HepG2 (cell line): ENCODE data around the gene SMLR1. TPM values are rescaled to one million over a fixed set of nuclear protein-coding genes. Genes with fewer than 3 reads are reported as not detected.

Experiments used
- CCDC6 ChIP-seq: sonication (generic); formaldehyde crosslinking; IDR thresholded peaks from 2 replicates; pipeline ENCODE4 v1.8.1; 2022; ENCODE audit warnings: mild to moderate bottlenecking, missing genetic modification reagents, moderate library complexity
- DNMT1 ChIP-seq: sonication (generic); formaldehyde crosslinking; IDR thresholded peaks from 2 replicates; pipeline ENCODE4 v1.5.1; 2020; ENCODE audit warnings: mild to moderate bottlenecking, missing genetic modification reagents
- SCMH1 ChIP-seq: sonication (generic); formaldehyde crosslinking; IDR thresholded peaks from 2 replicates; pipeline ENCODE4 v1.9.0; 2021; ENCODE audit warnings: missing genetic modification reagents, mild to moderate bottlenecking, borderline replicate concordance
- SNAI1 ChIP-seq: sonication (generic); formaldehyde crosslinking; IDR thresholded peaks from 2 replicates; pipeline ENCODE4 v1.5.0; 2020; ENCODE audit warnings: mild to moderate bottlenecking, missing genetic modification reagents, borderline replicate concordance
- SRSF1 ChIP-seq: fragments of 200-400 bp; formaldehyde crosslinking; optimal IDR thresholded peaks from 2 replicates; pipeline ENCODE3; 2017; ENCODE audit warnings: mild to moderate bottlenecking, low read depth, low read length, moderate library complexity
- TGIF2 ChIP-seq: IDR thresholded peaks from 2 replicates; pipeline ENCODE4 v1.6.1; 2016; ENCODE audit warnings: control low read depth, missing compliant biosample characterization
- ZNF180 ChIP-seq: sonication (generic); formaldehyde crosslinking; IDR thresholded peaks from 2 replicates; pipeline ENCODE4 v1.4.0; 2020; ENCODE audit warnings: low read depth, missing genetic modification reagents, borderline replicate concordance
- ZNF34 ChIP-seq: sonication (generic); formaldehyde crosslinking; IDR thresholded peaks from 2 replicates; pipeline ENCODE4 v1.4.0; 2020; ENCODE audit warnings: mild to moderate bottlenecking, missing genetic modification reagents, borderline replicate concordance
- ZNF543 ChIP-seq: sonication (generic); formaldehyde crosslinking; IDR thresholded peaks from 2 replicates; pipeline ENCODE4 v1.4.0; 2020; ENCODE audit warnings: mild to moderate bottlenecking, missing genetic modification reagents
- ZNF691 ChIP-seq: sonication (generic); formaldehyde crosslinking; IDR thresholded peaks from 2 replicates; pipeline ENCODE4 v1.4.0; 2020; ENCODE audit warnings: missing genetic modification reagents, low read depth, mild to moderate bottlenecking, borderline replicate concordance
- ZNF766 ChIP-seq: sonication (generic); formaldehyde crosslinking; IDR thresholded peaks from 2 replicates; pipeline ENCODE4 v1.5.0; 2020; ENCODE audit warnings: missing genetic modification reagents, borderline replicate concordance
- ZNF816 ChIP-seq: sonication (generic); formaldehyde crosslinking; IDR thresholded peaks from 2 replicates; pipeline ENCODE4 v1.8.0; 2022; ENCODE audit warnings: missing genetic modification reagents, mild to moderate bottlenecking, borderline replicate concordance
- ZSCAN29 ChIP-seq: sonication (generic); formaldehyde crosslinking; conservative IDR thresholded peaks from 2 replicates; pipeline ENCODE4 v1.4.0; 2020; ENCODE audit warnings: mild to moderate bottlenecking, missing genetic modification reagents
- polyA plus RNA-seq, 8 experiments: library from polyadenylated mRNA; depleted of rRNA in 3 of 8; stranded (reverse) in 7 of 8; unstranded in 1 of 8; fragments of >200 nt; fragmentation: Illumina TruSeq in 4 of 8; extraction: Trizol in 4 of 8; gene quantifications; 2 replicates each; pipeline versions ENCODE4 v1.2.1 to v1.2.3, GENCODE V29; 2011 to 2016; ENCODE audit warnings: low read depth in 4 of 8, missing spikeins in 1 of 8, mixed read lengths in 1 of 8; ENCODE audit not compliant: insufficient read depth in 1 of 8
- total RNA-seq, 5 experiments: library from RNA; depleted of rRNA; stranded (reverse); fragments of >200 nt; fragmentation: Illumina TruSeq; extraction: Trizol; gene quantifications; 2 replicates each; pipeline ENCODE4 v1.2.3, GENCODE V29; 2016; ENCODE audit warnings: low read depth in 1 of 5
- TF ChIP-seq, protein P1 (sequence below), 2 experiments: sonication (generic) in 1 of 2; formaldehyde crosslinking in 1 of 2; IDR thresholded peaks; 2 replicates each; pipeline versions ENCODE4 v1.5.1 to v1.6.1; 2011 to 2020; ENCODE audit warnings: borderline replicate concordance in 1 of 2, low read depth in 1 of 2, low read length in 1 of 2, mild to moderate bottlenecking in 1 of 2, missing genetic modification reagents in 1 of 2, moderate library complexity in 1 of 2
- TF ChIP-seq, protein P2 (sequence below), 2 experiments: fragments of 450-650 bp in 1 of 2; sonication (generic) in 1 of 2; formaldehyde crosslinking in 1 of 2; IDR thresholded peaks; 2 replicates each; pipeline versions ENCODE4 v1.6.1 to v1.8.0; 2016 to 2022; ENCODE audit warnings: antibody characterized with exemption in 1 of 2, mild to moderate bottlenecking in 1 of 2, missing genetic modification reagents in 1 of 2

The SMLR1 gene
- total and polyA plus RNA-seq, 2 of the 13 experiments (the other 11 are each of a cell fraction or from before 2014, with no cell fraction given) = 41.8 to 104 TPM

DNA sequence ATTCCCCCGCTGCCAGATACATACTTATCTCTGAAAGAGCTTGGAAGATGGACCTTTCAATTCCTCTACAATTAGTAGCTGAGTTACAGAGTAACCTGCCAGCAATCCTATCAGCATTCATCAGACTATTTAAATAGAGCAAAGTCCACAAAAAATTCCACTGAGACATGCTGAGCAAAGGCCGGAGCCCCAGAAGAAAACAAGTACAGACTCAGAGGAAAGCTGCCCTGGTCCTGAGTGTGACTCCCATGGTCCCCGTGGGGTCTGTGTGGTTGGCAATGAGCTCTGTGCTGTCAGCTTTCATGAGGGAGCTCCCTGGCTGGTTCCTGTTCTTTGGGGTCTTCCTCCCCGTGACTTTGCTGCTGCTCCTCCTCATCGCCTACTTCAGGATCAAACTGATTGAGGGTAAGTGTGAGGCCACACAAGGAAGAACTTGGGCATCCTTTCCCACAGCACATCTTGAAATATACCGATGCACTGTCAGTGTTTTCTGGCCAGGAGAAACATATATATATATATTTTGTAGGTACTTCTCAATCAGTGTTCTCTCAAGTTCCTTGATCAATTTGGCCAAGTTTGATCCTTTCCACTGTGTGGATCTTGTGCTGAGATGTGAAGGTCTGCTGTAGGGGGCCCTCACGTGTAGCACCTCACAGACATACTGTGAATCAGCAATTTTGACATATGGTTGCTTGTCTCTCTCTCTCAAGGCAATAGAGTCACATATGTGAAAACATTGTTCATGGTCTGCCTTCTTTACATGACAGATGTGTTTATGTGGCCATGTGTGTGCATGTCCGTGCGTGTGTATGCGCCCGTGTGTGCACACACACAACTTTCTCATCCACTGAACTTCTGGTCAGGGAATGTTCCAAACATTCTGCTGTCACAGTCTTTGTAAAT, at the start of gene SMLR1 (continued):
- TF ChIP-seq, protein P1, sequence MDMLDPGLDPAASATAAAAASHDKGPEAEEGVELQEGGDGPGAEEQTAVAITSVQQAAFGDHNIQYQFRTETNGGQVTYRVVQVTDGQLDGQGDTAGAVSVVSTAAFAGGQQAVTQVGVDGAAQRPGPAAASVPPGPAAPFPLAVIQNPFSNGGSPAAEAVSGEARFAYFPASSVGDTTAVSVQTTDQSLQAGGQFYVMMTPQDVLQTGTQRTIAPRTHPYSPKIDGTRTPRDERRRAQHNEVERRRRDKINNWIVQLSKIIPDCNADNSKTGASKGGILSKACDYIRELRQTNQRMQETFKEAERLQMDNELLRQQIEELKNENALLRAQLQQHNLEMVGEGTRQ (IDR thresholded peaks at IDR 0.05; ENCODE audit: low read depth, low read length) = no peak; the same call in 1 of the 2 replicates
- TF ChIP-seq, protein P1 (CRISPR knock-in tag; IDR thresholded peaks at IDR 0.05; ENCODE audit: borderline replicate concordance) = no peak
- TF ChIP-seq ZNF543 (CRISPR knock-in tag) (no peak), ZSCAN29 (peak; percentile 46; the same call in 1 of the 2 replicates), ZNF691 (peak; percentile 36; the same call in 1 of the 2 replicates), SRSF1 (no peak), ZNF766 (CRISPR knock-in tag) (no peak), DNMT1 (CRISPR knock-in tag) (no peak), SCMH1 (CRISPR knock-in tag) (no peak), ZNF816 (CRISPR knock-in tag) (no peak), SNAI1 (no peak), CCDC6 (no peak), ZNF180 (no peak), ZNF34 (no peak; the same call in 1 of the 2 replicates), TGIF2 (CRISPR knock-in tag) (peak; percentile 59; the same call in 1 of the 2 replicates)
- TF ChIP-seq, protein P2, sequence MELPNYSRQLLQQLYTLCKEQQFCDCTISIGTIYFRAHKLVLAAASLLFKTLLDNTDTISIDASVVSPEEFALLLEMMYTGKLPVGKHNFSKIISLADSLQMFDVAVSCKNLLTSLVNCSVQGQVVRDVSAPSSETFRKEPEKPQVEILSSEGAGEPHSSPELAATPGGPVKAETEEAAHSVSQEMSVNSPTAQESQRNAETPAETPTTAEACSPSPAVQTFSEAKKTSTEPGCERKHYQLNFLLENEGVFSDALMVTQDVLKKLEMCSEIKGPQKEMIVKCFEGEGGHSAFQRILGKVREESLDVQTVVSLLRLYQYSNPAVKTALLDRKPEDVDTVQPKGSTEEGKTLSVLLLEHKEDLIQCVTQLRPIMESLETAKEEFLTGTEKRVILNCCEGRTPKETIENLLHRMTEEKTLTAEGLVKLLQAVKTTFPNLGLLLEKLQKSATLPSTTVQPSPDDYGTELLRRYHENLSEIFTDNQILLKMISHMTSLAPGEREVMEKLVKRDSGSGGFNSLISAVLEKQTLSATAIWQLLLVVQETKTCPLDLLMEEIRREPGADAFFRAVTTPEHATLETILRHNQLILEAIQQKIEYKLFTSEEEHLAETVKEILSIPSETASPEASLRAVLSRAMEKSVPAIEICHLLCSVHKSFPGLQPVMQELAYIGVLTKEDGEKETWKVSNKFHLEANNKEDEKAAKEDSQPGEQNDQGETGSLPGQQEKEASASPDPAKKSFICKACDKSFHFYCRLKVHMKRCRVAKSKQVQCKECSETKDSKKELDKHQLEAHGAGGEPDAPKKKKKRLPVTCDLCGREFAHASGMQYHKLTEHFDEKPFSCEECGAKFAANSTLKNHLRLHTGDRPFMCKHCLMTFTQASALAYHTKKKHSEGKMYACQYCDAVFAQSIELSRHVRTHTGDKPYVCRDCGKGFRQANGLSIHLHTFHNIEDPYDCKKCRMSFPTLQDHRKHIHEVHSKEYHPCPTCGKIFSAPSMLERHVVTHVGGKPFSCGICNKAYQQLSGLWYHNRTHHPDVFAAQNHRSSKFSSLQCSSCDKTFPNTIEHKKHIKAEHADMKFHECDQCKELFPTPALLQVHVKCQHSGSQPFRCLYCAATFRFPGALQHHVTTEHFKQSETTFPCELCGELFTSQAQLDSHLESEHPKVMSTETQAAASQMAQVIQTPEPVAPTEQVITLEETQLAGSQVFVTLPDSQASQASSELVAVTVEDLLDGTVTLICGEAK (IDR thresholded peaks at IDR 0.05) = no peak
- TF ChIP-seq, protein P2 (CRISPR knock-in tag; IDR thresholded peaks at IDR 0.05) = no peak; the same call in 1 of the 2 replicates
